Stimulated activated naive CD4-positive, alpha-beta T cell treated with Interleukin-2 at 50 U/mL for 16 hours (primary cell): ENCODE data around the gene SLC35A1.
"Not testable (repeated sequence)": the region's sequence is repeated elsewhere in the genome, so short reads cannot be mapped to it uniquely, and the experiment has no call there.

Experiments
- DNase-seq: peaks from one replicate; lab custom pipeline; 2025; lab: John Stamatoyannopoulos, UW

Gene SLC35A1, protein sequence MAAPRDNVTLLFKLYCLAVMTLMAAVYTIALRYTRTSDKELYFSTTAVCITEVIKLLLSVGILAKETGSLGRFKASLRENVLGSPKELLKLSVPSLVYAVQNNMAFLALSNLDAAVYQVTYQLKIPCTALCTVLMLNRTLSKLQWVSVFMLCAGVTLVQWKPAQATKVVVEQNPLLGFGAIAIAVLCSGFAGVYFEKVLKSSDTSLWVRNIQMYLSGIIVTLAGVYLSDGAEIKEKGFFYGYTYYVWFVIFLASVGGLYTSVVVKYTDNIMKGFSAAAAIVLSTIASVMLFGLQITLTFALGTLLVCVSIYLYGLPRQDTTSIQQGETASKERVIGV

GRCh38 chr6:87472525-87473418 lies at the start of gene SLC35A1:
SLC35A1 (plus strand) TSS chr6:87472974; CDS start chr6:87473004, 30 bp downstream.
- DNase-seq, result peak; percentile 81

GRCh38 chr6:87426789-87427188 lies 46.0 kb upstream of the SLC35A1 start:
- DNase-seq, result no peak

DNA sequence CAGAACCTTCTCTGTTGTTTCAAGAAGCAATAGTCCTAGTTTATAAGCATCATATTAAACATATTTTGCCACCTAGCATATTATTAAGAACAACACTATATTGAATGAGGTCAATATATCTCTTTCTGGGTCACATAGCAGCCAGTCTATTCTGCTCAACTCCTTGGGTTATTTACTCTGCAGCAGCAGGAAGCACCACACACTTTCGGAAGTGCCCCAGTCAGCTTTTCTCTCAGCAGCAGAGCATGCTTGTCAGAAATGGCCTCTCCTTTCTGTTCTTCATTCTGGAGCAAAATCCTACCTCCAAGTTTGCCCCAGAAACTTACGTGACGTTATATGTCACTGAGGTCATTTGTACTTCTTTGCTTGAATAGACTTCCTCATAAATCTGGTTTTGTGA lies 42.3 kb upstream of the SLC35A1 start:
- DNase-seq, result no peak

GRCh38 chr6:87431263-87431662 lies 41.5 kb upstream of the SLC35A1 start:
- DNase-seq, result no peak

- peak; percentile 1 for DNase-seq
Measured at GRCh38 chr6:87436435-87436834, 36.3 kb upstream of the SLC35A1 start.

DNA sequence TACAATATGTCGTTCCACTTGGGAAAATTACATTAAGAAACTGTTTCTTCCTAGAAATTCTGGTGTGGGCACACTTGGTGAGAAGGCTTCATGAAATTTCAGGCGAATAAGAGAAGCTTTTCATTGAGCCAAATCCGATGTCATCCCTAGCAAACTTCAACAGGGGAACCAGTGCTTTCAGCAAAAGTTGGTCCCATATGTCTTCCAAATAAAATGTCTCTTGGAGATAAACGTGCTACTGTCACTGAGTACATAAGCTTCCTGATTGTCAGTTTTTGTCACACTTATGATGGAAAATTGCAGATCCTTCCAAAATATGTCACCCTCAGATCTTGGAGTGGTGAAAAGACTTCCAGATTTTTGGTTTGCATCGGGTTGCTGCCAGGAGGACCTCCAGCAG lies 31.1 kb upstream of the SLC35A1 start:
- no peak for DNase-seq

DNA sequence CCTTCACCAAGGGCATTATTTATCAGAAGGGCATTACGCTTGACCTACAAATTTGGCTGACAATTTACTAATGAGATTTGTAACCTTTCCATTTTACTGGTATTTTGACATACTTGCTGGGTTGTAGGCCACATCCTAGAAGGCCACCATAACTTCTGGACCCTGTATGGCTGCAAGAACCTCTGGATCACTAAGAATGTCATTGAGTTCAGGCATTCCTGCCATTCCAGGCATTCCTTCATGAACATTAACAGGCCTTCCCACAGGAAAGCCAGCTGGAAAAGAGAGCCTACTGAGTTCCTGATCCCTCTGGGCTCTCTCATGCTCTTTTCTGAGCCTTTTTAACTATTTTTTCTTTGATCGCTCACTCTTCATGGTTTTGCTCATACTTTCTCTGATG lies 28.4 kb upstream of the SLC35A1 start:
- no peak for DNase-seq

DNA sequence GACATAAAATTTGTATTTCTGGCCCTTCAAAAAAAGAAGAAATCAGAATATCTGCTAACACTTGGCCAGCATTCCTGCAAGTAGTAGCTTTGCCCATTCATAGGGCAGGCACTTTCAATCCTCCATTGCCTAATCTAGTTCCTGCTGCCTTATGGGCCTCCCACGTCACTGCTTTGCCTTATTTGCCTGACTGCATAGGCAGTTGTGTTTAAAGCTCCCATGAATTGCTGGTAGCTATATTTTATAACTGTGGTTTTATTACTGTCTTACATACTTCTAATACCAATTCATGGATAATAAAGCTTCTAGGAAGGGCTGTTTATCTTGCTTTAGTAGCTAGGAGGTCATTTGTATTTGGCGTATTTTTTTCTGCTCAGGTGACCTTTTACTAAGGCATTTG lies 7.7 kb upstream of the SLC35A1 start:
- no peak for DNase-seq

DNA sequence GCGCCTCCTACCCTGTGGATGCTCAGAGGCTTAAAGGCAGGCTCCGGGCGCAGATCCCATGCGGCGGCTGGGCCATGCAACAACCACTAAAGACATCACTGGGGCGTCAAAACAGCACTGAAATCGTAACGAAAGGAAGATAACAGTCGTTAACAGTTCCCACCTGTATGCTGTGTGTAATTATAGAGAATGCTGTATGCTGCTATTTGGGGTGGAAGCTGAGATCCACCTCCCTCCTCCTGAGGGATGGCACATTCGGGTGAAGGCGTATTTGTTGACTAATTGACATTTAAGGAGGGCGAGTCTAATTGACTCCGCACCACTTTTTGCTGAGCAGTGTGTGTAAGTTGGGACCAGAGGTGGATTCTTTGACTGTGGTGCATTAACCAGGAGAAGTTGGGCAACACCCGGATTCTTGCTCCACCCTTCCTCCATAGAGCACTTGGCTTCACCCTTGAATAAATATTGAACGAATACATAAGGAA lies 687 bp downstream of the SLC35A1 start:
- peak; percentile 55 for DNase-seq

- DNase-seq, result no peak
Measured at GRCh38 chr6:87481931-87482330, 9.2 kb downstream of the SLC35A1 start.

GRCh38 chr6:87482366-87482765 lies 9.6 kb downstream of the SLC35A1 start:
- no peak for DNase-seq

- DNase-seq, result no peak
Measured at GRCh38 chr6:87483929-87484328, 11.2 kb downstream of the SLC35A1 start.

GRCh38 chr6:87484491-87484890 lies 11.7 kb downstream of the SLC35A1 start:
- DNase-seq, result no peak

- DNase-seq, result no peak
Measured at GRCh38 chr6:87487555-87487954, 14.8 kb downstream of the SLC35A1 start.

GRCh38 chr6:87489326-87489725 lies 16.6 kb downstream of the SLC35A1 start:
- DNase-seq, result not testable (repeated sequence)

GRCh38 chr6:87494761-87495422 lies 22.1 kb downstream of the SLC35A1 start:
- DNase-seq, result no peak

GRCh38 chr6:87498048-87498447 lies 25.3 kb downstream of the SLC35A1 start:
- no peak for DNase-seq

- no peak for DNase-seq
Measured at GRCh38 chr6:87501809-87502572, 29.2 kb downstream of the SLC35A1 start.

GRCh38 chr6:87504441-87504840 lies 31.7 kb downstream of the SLC35A1 start:
- no peak for DNase-seq

GRCh38 chr6:87514831-87515230 lies 42.1 kb downstream of the SLC35A1 start:
- no peak for DNase-seq

DNA sequence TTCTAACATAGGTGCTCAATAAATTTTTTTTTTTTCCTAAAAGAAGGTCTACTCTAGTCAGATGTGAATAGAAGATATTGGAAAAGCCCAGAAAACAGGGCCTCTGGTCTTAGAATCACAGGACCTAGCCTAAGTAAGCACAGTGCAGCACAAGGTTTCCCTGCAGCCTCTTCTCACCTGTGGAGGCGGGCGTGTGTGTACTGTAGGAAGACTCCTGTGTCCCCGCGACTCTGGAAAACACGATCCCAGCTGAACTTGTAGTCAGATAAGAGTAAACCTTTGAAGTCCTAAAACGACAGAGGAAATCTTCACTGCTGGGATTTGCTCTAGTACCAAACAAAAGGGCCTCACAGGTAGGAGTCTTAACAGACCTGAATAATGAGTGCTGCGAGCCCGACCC lies 45.7 kb downstream of the SLC35A1 start:
- DNase-seq, result no peak

GRCh38 chr6:87522686-87523085 lies 49.9 kb downstream of the SLC35A1 start:
- DNase-seq, result no peak
